HG03135 (cell line): Measurements from ENCODE around the gene DAO.
A peak's percentile ranks its signal among the peaks of the same experiment; 100 is the strongest.
"Not testable (repeated sequence)": the region's sequence is repeated elsewhere in the genome, so short reads cannot be mapped to it uniquely, and the experiment has no call there.

Experiments used
- ATAC-seq: cut with Tn5 transposase; IDR thresholded peaks from one replicate; pipeline ENCODE4 v1.9.1; 2021; ENCODE audit warnings: mild to moderate bottlenecking, moderate library complexity; ENCODE audit not compliant: unreplicated experiment

Gene DAO

GRCh38 chr12:108879615-108880254 lies at the start of gene DAO:
TSS of gene DAO (plus strand) at chr12:108880092. CDS start at chr12:108885007, 4,915 bp downstream.
- ATAC-seq, result no peak

DNA sequence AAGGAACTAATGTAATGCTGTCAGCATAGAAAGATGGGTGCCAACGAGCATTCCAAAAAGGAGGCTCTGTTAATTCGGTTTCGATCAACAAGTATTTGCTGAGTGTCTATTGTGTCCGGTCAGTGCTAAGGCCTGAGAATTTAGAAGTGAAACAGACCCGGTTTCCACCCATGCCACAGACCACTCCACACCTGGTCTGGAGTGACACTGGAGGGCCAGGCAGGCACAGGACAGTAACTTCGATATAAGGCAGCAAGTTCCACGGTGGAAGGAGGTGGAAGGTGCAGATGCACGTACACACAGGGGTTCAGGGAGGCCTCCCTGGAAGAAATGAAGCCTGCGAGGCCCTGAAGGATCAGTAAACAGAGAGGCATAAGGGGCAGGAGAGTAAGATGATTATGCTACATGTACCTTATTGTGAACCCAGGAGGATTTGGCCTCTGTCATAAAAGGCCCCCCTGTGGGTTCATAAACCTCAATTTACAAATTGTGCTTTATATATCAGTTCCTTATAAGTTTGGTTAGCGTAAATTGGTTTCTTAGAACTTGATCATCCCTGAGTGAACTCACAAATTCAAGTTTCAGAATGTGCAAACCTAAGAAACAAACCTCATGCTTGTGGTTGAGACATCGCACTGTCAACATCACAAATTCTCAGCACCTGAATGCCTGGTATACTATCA lies 48.4 kb upstream of the DAO start:
- peak; percentile 72 for ATAC-seq

DNA sequence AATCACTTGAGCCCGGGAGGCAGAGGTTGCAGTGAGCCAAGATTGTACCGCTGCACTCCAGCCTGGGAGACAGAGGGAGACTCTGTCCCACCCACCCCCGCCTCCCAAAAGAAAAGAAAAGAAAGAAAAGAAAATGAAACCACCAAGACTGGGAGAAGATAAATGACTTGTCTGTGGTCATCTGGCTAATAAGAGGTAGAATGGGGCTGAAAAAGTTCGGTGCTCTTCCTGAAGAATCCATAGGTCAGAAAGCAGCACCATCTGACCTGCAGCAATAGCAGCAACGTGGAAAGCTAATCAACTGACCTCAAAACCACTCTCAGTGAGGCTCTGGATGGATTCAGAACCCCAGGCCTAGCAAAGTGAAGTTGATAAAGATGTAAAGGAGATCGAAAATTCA lies 47.7 kb upstream of the DAO start:
- ATAC-seq, result no peak

DNA sequence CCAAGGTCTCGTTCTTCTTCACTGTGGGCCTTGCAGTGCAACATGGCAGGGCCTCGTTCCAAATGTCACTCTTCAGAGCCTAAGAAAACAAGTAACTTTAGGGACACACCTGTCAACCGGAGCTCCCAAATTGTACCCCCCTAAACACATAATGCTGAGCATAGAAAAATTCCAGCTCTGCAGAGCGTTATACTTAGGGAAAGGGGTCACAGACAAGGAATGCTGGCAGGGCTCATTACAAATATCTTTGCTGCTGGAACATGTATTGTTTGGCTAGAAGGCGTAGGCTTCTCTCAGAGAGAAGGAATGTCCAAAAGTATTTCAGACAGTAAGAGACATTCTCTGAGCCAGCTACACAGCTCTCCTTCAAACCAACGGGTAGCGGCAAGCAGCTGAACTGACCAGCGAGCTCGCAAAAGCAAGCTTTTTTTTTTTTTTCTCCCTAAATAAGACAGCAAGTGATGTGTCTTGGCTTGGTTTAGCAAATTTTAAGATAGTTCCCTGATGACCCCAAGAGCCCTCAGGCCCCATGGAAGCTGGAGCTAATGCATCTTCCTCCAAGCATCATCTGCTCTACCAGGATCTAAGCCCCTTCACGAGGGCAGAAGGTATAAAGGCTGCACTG lies 47.0 kb upstream of the DAO start:
- ATAC-seq, result no peak

- no peak for ATAC-seq
Observed at GRCh38 chr12:108833355-108833733, 46.5 kb upstream of the DAO start.

GRCh38 chr12:108833757-108834472 lies 46.0 kb upstream of the DAO start:
- no peak for ATAC-seq

GRCh38 chr12:108835860-108836634 lies 43.8 kb upstream of the DAO start:
- ATAC-seq, result no peak

DNA sequence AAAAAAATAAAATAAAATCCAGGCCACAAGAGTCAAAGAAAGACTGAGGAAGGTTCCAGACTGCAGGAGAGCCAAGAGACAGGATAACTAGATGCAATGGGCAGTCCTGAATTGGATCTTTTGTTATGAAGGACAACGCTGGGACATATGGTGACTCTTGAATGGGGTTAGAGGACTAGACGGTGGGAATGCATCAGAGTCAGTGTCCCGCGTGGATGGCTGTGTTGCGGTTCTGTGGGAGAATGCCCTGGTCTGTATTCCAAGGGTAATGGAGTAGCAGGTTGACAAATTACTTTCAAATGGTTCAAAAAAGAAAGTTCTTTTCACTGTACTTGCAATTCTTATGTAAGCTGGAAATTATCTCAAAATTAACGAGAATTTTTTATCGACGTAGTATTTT lies 42.7 kb upstream of the DAO start:
- no peak for ATAC-seq

DNA sequence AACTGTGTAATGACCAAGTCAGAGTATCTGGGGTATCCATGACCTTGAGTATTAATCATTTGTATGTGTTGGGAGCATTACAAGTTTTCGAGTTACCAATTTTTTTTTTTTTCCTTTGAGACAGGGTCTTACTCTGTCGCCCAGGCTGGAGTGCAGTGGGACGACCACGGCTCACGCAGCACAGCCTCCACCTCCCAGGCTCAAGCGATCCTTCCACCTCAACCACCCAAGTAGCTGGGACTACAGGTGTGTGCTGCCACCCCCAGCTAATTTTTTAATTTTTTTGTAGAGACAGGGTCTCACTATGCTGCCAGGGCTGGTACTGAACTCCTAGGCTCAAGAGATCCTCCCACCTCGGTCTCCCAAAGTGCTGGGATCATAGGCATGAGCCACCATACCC lies 42.2 kb upstream of the DAO start:
- ATAC-seq, result no peak

GRCh38 chr12:108838194-108839017 lies 41.5 kb upstream of the DAO start:
- peak; percentile 80 for ATAC-seq

DNA sequence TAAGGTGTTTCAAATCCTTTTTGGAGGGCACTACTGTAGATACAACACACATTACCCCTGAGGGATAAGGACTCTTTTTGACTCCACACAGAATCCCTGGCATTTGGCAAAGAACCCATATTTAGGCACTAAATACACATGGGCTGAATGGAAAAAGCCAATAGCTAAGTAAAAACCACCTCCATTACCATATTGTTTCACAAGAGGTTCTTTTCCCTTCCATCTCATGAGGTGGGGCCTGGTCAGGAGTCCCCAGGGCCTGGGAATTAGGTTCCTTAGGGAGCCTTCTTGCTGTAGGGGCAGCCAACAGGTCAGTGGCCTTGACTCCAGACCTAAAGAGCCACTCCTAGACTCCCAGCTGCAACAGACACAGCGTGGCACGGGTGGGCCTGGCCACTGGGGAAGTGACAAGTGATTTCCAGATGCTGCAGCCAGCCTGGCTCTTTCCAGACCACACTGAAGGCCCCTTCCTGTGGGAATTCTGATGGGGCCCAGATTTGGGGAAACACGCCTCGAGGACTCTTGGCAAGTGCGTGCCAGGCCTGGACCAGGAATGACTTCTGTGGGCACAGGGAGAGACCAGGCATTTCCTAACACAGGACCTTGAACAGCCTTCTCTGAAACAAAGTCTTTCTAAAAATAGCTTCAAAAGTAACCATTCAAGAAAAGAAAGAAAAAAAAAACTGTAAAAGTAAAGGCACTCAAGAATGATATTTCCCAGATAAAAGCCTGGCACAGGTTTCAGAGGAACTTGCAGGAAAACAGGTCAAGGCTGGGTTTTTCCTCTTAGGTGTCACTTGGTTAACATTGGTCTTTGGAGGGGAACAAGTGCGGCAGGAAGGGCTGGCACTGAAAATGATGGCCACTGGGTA lies 40.6 kb upstream of the DAO start:
- ATAC-seq, result no peak

DNA sequence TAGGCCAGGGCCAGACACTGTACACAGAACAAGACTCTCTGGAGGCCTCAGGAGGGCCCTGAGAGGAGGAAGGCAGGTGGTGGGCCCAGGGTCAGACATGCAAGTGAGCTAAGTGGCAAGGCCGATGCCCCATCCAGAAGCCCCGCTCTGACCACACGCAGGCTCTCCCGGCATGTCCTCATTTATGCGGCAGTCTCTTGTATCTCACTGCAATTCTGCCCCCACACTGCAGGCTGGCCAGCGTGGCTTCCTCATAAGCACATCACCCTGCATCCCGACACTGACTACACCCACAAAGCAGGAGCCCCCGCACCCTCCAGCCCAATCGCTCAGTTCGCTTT lies 40.0 kb upstream of the DAO start:
- no peak for ATAC-seq

- no peak for ATAC-seq
Observed at GRCh38 chr12:108840605-108841332, 39.1 kb upstream of the DAO start.

DNA sequence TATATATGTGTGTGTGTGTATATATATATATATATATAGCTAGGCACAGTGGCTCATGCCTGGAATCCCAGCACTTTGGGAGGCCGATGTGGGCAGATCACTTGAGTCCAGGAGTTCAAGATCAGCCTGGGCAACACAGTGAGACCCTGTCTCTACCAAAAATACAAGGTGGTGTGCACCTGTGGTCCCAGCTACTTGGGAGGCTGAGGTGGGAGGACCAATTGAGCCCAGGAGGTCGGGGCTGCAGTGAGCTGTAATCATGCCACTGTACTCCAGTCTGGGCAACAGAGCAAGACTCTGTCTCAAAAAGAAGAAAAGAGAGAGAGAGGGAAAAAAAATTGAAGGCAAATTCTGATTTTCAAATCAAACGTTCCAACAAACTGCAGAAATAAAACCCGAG lies 38.1 kb upstream of the DAO start:
- ATAC-seq, result not testable (repeated sequence)

GRCh38 chr12:108842361-108842760 lies 37.5 kb upstream of the DAO start:
- no peak for ATAC-seq

DNA sequence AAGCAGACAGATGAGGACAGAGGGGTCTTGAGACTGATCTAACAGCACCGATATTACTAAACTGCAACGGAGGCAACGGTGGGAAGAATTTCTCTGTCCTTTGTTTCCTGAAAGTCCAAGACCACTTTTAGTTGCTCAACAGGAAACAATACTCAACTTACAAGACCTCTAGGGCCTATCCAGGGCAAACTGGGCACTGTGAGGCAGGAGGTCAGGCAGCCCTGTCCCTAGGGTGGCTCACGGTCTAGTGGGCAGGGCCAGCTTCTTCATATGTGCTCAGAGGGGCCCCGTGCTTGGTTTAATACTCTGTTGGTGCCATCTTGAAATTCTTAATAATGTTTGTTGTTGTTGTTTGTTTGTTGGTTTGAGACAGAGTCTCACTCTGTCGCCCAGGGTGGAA lies 36.7 kb upstream of the DAO start:
- no peak for ATAC-seq

DNA sequence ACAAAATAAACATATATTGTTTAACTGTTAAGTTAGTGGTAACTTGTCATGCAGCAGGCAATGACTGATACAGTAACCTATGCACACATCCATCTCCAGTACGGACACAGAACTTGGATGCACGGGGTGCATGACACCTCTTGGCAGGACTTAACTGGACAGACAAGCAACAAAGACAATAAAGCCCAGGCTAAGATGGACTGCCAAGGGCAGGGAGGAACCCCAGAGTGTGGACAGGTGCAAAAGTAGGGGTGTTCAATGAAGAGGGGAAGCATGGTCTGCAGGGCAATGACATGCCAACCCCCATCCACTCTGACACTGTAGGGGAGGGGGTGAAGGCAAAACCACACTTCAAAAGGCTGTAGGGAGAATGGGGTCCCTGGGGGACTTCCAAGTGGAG lies 34.2 kb upstream of the DAO start:
- ATAC-seq, result no peak

DNA sequence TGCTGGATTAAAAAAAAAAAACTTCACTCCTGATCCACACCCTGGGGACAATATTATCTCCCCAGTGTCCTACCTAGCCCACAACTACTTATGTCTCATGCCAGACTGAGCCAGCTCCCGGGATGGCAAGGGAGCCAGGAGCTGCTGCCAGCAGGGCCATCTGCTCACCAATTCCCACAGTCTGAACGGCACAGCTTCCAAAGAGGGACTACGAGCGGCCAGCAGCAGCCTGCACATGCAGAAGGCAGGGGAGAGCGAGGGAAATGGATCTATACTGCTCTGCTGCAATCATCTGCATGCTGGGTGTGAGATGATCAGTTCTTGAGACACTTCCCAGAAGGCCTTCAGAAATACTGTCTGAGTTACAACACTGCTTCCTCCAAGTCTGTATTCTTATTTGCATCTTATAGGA lies 33.6 kb upstream of the DAO start:
- ATAC-seq, result no peak

DNA sequence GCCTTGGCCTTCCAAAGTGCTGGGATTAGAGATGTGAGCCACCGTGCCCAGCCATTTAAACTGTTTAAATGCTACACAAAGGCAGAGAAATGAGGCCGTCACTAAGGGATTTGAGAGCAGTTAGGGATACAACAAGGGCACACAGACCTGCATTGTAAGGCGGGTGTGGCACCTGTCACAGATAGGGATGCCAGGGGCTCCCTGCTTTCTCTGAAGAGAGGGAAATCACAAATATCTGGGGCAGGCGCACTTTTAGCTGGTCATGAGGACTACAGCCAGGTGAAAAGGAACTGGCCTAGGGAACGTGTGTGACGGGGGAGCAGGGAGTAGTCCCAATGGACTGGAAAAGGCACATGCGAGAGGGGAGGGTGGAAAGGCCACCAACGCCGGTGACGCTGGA lies 32.2 kb upstream of the DAO start:
- no peak for ATAC-seq
